ELF-1 (cell line): ENCODE data around the gene SLC19A3.
A peak's percentile ranks its signal among the peaks of the same experiment; 100 is the strongest.
"Not testable (repeated sequence)": the region's sequence is repeated elsewhere in the genome, so short reads cannot be mapped to it uniquely, and the experiment has no call there.

Experiments
- DNase-seq: peaks from one replicate; pipeline ENCODE4 v3.0.0-alpha.2; 2016; ENCODE audit warnings: low read depth, low spot score

SLC19A3 gene

GRCh38 chr2:227717687-227718567 lies at the start of gene SLC19A3:
Gene SLC19A3, minus strand, starts transcription at chr2:227718028. Its CDS starts 15,710 bp downstream, at chr2:227702318.
- peak; percentile 93 for DNase-seq

- DNase-seq, result peak; percentile 91
Measured at GRCh38 chr2:227766373-227766883, 48.6 kb upstream of the SLC19A3 start.

DNA sequence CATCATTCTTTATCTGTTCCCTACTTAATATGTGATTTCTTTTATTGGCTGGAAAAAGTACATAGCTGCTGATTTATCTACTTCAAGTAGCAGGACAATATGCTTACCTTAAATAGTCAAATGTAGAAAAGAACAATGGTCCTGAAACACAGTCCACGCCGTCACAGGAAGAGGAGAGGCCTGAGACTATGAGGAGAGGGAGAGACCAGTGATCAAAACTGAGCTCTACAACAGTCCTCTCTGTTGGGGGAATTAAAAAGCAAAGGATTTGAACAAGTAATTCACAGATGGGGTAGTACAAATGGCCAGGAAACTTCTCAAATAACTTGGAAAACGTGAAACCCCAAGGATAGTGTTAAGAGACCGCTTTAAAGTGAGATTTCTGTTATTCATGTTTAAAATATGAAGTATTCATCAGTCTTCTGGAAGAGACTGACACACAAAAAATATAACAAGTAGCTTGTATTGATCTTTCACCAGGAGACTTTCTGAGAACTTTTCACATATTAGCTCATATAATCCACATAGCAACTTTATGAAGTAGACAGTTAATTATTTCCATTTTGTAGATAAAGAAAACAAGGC lies 48.1 kb upstream of the SLC19A3 start:
- DNase-seq, result no peak

DNA sequence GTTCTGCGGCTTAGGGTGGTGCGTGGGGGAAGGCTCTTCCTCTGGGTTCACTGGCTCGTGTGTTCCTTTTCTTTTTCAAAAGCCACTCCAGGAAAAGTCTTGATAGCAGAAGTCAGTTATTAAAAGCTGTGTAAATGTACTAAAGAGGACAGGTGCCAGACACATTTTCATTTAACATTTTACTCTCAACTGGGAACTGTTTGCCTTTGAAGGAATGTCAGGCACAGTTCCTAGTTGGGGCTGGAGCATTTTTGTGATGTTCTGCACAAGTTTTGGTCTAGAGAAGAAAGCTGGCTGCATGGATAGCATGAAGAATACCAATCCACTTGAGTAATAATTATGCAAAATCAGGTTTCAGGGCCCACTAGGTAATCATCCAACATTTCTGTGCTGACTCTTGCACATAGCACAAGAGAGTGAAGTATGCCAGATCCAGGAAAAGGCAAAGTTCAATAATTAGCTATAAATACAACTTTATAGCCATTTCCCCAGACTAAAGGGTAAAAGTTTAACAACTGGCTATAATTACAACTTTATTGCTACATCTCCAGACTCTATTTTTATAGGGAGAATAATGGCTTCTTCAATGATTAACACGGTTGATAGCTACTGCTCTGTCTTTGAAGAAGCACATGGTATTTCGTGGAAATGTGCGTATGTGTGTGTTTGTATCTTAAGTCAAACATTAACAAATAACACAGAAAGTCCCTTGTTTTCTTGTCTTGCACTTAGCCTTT lies 44.1 kb upstream of the SLC19A3 start:
- DNase-seq, result no peak

GRCh38 chr2:227759411-227760118 lies 41.7 kb upstream of the SLC19A3 start:
- peak; percentile 86 for DNase-seq

DNA sequence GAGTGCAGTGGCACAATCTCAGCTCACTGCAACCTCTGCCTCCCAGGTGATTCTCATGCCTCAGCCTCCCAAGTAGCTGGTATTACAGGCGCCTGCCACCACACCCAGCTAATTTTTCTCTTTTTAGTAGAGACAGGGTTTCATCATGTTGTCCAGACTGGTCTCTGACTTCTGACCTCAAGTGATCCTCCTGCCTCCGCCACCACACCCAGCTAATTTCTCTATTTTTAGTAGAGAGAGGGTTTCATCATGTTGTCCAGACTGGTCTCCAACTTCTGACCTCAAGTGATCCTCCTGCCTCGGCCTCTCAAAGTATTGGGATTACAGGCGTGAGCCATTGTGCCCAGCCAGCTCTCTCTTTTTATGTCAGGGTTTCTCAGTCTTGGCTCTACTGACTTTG lies 38.4 kb upstream of the SLC19A3 start:
- DNase-seq, result not testable (repeated sequence)

DNA sequence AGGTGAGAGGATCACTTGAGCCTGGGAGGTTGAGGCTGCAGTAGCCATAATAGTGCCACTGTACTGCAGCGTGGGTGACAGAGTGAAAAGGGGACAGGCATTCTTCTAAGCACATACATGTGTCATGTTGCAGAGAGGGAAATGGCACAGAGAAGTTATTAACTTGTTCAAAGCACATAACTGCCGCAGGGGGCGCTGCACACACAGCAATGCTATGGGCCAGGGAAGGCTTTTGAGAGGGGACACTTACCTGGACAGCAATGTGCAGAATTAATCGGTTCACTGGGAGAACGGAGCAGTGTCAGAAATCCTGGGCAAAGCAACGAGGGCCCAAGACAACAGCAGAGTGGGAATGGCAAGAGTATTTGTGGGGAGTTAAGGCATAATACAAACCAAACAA lies 30.3 kb upstream of the SLC19A3 start:
- peak; percentile 36 for DNase-seq

DNA sequence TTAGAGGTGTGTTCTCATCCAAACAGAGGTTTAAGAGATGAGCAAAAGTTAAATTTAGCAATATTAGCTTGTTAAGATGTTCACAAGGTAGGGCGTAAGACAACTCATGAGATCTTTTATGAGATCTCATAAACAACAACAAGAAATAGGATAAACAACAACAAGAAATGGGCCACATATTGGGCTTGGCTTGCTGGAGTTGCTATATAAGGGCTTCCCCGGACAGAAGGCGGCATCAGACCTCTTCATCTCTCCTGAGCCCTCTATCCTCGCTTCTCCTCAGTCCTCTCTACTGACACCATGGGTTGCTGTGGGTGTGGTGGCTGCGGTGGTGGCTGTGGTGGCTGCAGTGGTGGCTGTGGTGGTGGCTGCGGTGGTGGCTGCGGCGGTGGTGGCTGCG lies 27.8 kb upstream of the SLC19A3 start, which contains the start of gene SCYGR8:
Gene SCYGR8 (plus strand): TSS at position 301 of the 400 bp plus-strand sequence. CDS start 0 bp downstream, at position 301.
- DNase-seq, result no peak

DNA sequence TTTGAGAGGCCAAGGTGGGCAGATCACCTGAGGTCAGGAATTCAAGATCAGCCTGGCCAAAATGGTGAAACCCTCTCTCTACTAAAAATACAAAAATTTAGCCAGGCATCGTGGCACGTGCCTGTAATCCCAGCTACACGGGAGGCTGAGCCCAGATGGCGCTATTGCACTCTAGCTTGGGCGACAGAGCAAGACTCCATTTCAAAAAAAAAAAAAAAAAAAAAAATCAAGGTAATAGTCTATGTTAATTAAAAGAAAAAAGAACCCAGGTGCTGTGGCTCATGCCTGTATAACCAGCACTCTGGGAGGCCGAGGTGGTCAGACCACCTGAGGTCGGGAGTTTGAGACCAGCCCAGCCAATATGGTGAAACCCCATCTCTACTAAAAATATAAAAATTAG lies 22.9 kb upstream of the SLC19A3 start:
- DNase-seq, result peak; percentile 25

DNA sequence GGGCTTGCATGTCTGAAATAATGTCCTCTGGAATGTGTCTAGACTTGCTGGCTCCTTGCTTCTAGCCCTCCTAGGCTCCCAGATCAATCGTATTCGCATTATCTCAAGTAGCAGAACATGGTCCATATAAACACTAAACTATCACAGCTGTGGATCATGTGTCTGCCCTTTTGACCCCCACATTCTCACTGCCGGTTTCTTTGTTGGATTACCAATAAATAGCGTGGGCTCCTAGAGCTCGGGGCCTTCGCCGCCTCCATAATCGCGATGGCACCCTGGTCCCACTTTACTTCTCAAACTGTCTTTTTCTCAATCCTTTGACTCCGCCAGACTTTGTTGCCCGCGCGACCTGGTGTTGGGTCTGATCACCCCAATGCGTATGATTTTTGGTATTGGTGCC lies 21.5 kb upstream of the SLC19A3 start:
- DNase-seq, result no peak

- DNase-seq, result no peak
Measured at GRCh38 chr2:227728035-227728434, 10.2 kb upstream of the SLC19A3 start, which contains the start of gene SCYGR7. Gene SCYGR7, plus strand, starts transcription at chr2:227728335. Its CDS starts 0 bp downstream, at chr2:227728335.

DNA sequence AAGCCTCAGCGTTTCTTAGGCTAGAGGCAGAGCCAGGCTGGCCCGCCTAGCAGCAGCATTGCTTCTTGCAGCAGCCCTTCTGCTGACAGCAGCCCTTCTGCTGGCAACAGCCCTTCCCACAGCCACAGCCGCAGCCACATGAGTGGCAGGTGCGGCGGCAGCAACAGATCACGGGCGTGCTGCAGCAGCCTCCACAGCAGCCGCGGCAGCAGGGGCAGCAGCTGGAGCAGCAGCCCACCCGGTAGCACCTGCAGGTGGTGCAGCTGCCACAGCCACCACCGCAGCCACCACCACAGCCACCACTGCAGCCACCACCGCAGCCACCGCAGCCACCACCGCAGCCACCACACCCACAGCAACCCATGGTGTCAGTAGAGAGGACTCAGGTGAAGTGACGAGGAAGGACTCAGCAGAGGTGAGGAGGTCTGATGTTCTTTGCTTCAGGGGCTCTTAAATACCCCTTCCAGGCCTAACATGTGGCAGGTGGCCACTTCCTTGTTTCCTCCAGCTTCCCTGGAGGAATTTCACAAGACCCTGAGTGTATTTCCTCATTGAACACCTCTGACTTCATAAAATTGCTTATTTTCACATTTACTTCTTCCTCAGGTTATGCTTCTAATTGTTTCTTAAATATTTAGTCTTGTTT lies 6.7 kb upstream of the SLC19A3 start, which contains the start of gene SCYGR6:
Gene SCYGR6 (minus strand): TSS at position 364 of the 646 bp plus-strand sequence. CDS start 0 bp downstream, at position 364.
- no peak for DNase-seq

GRCh38 chr2:227722821-227723220 lies 5.0 kb upstream of the SLC19A3 start:
- DNase-seq, result not testable (repeated sequence)

- DNase-seq, result no peak
Measured at GRCh38 chr2:227720680-227721079, 2.9 kb upstream of the SLC19A3 start.

GRCh38 chr2:227719641-227720040 lies 1.8 kb upstream of the SLC19A3 start:
- no peak for DNase-seq

DNA sequence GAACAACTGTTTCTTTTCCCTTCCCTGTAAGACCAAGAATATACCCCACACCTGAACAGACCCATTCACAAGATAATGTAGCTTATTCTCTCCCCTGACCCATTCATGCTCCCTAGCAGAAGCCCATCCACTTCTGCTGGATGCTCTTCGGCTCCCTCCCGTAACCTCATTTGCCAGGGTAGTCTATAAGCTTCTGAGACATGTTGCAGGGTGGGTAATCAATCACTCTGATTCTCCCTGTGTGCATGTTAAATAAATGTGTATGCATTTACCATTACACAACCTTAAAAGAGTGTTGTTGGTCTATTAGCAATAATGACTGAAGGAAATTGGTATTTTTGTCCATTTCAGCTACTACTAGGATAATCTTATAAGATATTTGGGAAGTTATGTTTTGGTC lies 1.3 kb downstream of the SLC19A3 start:
- DNase-seq, result no peak

GRCh38 chr2:227713291-227713690 lies 4.5 kb downstream of the SLC19A3 start:
- peak; percentile 30 for DNase-seq

DNA sequence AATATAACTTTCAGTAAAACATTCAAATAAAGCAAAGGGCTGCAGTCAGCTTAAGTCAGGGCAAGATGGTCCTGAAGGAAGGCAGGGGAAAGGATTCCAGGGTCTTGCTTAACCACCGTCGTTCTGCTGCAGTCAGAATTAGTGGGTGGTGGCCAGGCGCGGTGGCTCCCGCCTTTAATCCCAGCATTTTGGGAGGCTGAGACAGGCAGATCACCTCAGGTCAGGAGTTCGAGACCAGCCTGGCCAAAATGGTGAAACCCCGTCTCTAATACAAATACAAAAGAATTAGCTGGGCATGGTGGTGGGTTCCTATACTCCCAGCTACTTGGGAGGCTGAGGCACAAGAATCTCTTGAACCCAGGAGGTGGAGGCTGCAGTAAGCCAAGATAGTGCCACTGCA lies 6.8 kb downstream of the SLC19A3 start:
- DNase-seq, result no peak

DNA sequence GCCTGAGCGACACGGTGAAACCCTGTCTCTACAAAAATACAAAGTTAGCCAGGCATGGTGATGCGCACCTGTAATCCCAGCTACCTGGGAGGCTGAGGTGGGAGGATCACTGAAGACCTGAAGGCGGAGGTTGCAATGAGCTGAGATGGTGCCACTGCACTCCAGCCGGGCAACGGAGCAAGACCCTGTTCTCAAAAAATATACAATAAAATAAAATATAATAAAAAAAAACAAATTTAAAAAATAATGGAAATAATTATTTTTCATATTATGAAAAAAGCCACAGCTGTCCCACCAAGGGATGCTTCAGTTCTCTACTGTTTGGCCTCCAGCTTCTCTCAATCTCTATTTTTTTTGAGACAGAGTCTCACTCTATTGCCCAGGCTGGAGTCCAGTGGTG lies 10.4 kb downstream of the SLC19A3 start:
- no peak for DNase-seq

DNA sequence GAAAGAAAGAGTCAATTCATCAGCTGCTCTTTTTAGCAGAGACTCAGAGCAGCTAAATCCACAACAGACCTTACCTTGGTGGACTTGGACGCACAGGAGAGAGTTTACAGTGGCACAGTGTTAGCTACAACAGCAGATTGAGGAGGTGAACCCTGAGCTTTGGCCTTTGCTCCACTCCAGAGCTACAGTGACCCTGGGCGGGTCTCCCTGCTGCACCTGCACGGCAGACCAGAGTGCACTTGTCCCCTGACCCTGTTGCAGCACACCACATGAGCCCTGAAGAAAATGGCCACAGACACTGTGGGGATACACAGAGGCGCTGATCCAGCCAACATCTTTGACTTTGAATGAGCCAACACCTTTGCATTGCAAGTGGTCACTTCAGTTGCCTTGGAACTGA lies 11.0 kb downstream of the SLC19A3 start:
- no peak for DNase-seq

GRCh38 chr2:227703961-227704360 lies 13.9 kb downstream of the SLC19A3 start:
- no peak for DNase-seq
